T-helper 1 cell treated with Interleukin-12 subunit alpha and Interleukin-12 subunit beta and Interleukin-4 antibody, amounts not matched to agents 30 ng/mL and 1 ng/mL, for 36 hours (primary cell): ENCODE data around the gene GCC2. TPM values are rescaled to one million over a fixed set of nuclear protein-coding genes. Genes with fewer than 3 reads are reported as not detected.

Source experiments
- total RNA-seq: library from RNA; stranded (reverse); gene quantifications from 2 replicates; pipeline ENCODE4 v1.2.3, GENCODE V29; 2022

The GCC2 gene
- total RNA-seq, 1 donor from 2014 or later: 49.9 TPM

Other genes starting within 250 kb of the GCC2 start
- not detected in 2 replicates for gene SULT1C3, start 209.2 kb upstream of the GCC2 start, total RNA-seq
- gene SULT1C2, start 160.3 kb upstream of the GCC2 start, total RNA-seq: not detected in 2 replicates
- not detected in 2 replicates for gene SULT1C4, start 71.3 kb upstream of the GCC2 start, total RNA-seq
- 81.0 and 82.2 TPM in 2 replicates for gene LIMS1, start 85.3 kb downstream of the GCC2 start, total RNA-seq